HEK293 (cell line): ENCODE measurements around the gene TSPAN1.

Experiments
- CTCF ChIA-PET: fragments of 350-600 bp; formaldehyde crosslinking; extraction: SDS; loops from one replicate; lab custom pipeline; 2021; ENCODE audit warnings: antibody characterized with exemption; lab: Yijun Ruan, JAX
- POLR2A ChIA-PET: fragments of 300-600 bp; formaldehyde crosslinking; extraction: SDS; loops from one replicate; lab custom pipeline; 2020; ENCODE audit warnings: antibody characterized with exemption, inconsistent platforms; lab: Yijun Ruan, JAX
- H3K27ac ChIP-seq: fragments of 200-500 bp; sonication (Bioruptor generic); 2 replicates; pipeline ENCODE4 v1.5.1; 2014; ENCODE audit warnings: low read depth, low read length, control low read depth, inconsistent platforms; ENCODE audit errors: extremely low read depth
- H3K36me3 ChIP-seq, 2 experiments: fragments of 200-500 bp in 1 of 2; sonication (Bioruptor generic) in 1 of 2; 1 replicate in 1 of 2; 2 replicates in 1 of 2; pipeline ENCODE4 v1.5.1; 2014 to 2017; ENCODE audit warnings: inconsistent platforms in 2 of 2, low read length in 2 of 2; ENCODE audit not compliant: control insufficient read depth in 2 of 2, insufficient read depth in 1 of 2
- H3K4me1 ChIP-seq: fragments of 200-500 bp; sonication (Bioruptor generic); 2 replicates; pipeline ENCODE4 v1.5.1; 2014; ENCODE audit warnings: mild to moderate bottlenecking, low read length, inconsistent platforms; ENCODE audit not compliant: control insufficient read depth, insufficient read depth
- H3K4me3 ChIP-seq: 2 replicates; pipeline ENCODE4 v1.5.1; 2011; ENCODE audit warnings: low read depth, mild to moderate bottlenecking, control low read depth, low read length, moderate library complexity
- H3K9me3 ChIP-seq: fragments of 200-500 bp; sonication (Bioruptor generic); 2 replicates; pipeline ENCODE4 v1.5.1; 2014; ENCODE audit warnings: low read depth, low read length, inconsistent platforms; ENCODE audit not compliant: control insufficient read depth, insufficient read depth
- ATF2 ChIP-seq: fragments of 450-650 bp; formaldehyde crosslinking; IDR thresholded peaks from 2 replicates; pipeline ENCODE4 v1.5.1; 2016; ENCODE audit warnings: missing biosample characterization, missing genetic modification characterization, low read depth
- GLI4 ChIP-seq: fragments of 450-650 bp; formaldehyde crosslinking; IDR thresholded peaks from 2 replicates; pipeline ENCODE4 v1.5.1; 2016; ENCODE audit warnings: missing biosample characterization, missing genetic modification characterization
- GLIS1 ChIP-seq: fragments of 450-650 bp; formaldehyde crosslinking; IDR thresholded peaks from 2 replicates; pipeline ENCODE4 v1.5.1; 2016; ENCODE audit warnings: missing biosample characterization, missing genetic modification characterization
- HOXD13 ChIP-seq: sonication (generic); formaldehyde crosslinking; IDR thresholded peaks from 2 replicates; pipeline ENCODE4 v1.8.0; 2022; ENCODE audit warnings: missing genetic modification reagents, borderline replicate concordance
- KLF8 ChIP-seq: fragments of 450-650 bp; formaldehyde crosslinking; IDR thresholded peaks from 2 replicates; pipeline ENCODE4 v1.5.1; 2016; ENCODE audit warnings: missing biosample characterization, missing genetic modification characterization
- KLF9 ChIP-seq: fragments of 450-650 bp; formaldehyde crosslinking; IDR thresholded peaks from 2 replicates; pipeline ENCODE4 v1.5.1; 2016; ENCODE audit warnings: missing biosample characterization, missing genetic modification characterization, low read depth
- RBAK ChIP-seq: fragments of 450-650 bp; formaldehyde crosslinking; IDR thresholded peaks from 2 replicates; pipeline ENCODE4 v1.5.1; 2016; ENCODE audit warnings: missing biosample characterization, missing genetic modification characterization
- SP3 ChIP-seq: fragments of 450-650 bp; formaldehyde crosslinking; IDR thresholded peaks from 2 replicates; pipeline ENCODE4 v1.5.1; 2016; ENCODE audit warnings: missing biosample characterization, missing genetic modification characterization
- WT1 ChIP-seq: fragments of 450-650 bp; formaldehyde crosslinking; IDR thresholded peaks from 2 replicates; pipeline ENCODE4 v1.5.1; 2016; ENCODE audit warnings: missing biosample characterization, missing genetic modification characterization
- ZBTB20 ChIP-seq: fragments of 450-650 bp; formaldehyde crosslinking; IDR thresholded peaks from 2 replicates; pipeline ENCODE4 v1.5.1; 2016; ENCODE audit warnings: missing biosample characterization, missing genetic modification characterization
- ZFHX2 ChIP-seq: fragments of 450-650 bp; formaldehyde crosslinking; conservative IDR thresholded peaks from 2 replicates; pipeline ENCODE4 v1.5.1; 2016; ENCODE audit warnings: missing biosample characterization, missing genetic modification characterization
- ZIC2 ChIP-seq: fragments of 450-650 bp; formaldehyde crosslinking; IDR thresholded peaks from 2 replicates; pipeline ENCODE4 v1.5.1; 2016; ENCODE audit warnings: missing biosample characterization, missing genetic modification characterization
- ZNF157 ChIP-seq: fragments of 450-650 bp; formaldehyde crosslinking; IDR thresholded peaks from 2 replicates; pipeline ENCODE4 v1.5.1; 2016; ENCODE audit warnings: missing biosample characterization, missing genetic modification characterization
- ZNF221 ChIP-seq: fragments of 450-650 bp; formaldehyde crosslinking; IDR thresholded peaks from 2 replicates; pipeline ENCODE4 v1.5.1; 2017; ENCODE audit warnings: missing biosample characterization, missing genetic modification characterization, borderline replicate concordance
- ZNF366 ChIP-seq: fragments of 450-650 bp; formaldehyde crosslinking; conservative IDR thresholded peaks from 2 replicates; pipeline ENCODE4 v1.5.1; 2016; ENCODE audit warnings: missing biosample characterization, missing genetic modification characterization
- ZNF433 ChIP-seq: fragments of 450-650 bp; formaldehyde crosslinking; IDR thresholded peaks from 2 replicates; pipeline ENCODE4 v1.5.1; 2016; ENCODE audit warnings: missing biosample characterization, missing genetic modification characterization, low read depth
- ZNF48 ChIP-seq: fragments of 450-650 bp; formaldehyde crosslinking; IDR thresholded peaks from 2 replicates; pipeline ENCODE4 v1.5.1; 2016; ENCODE audit warnings: missing biosample characterization, missing genetic modification characterization
- ZNF544 ChIP-seq: fragments of 450-650 bp; formaldehyde crosslinking; IDR thresholded peaks from 2 replicates; pipeline ENCODE4 v1.5.0; 2017; ENCODE audit warnings: missing biosample characterization, missing genetic modification characterization
- ZNF549 ChIP-seq: fragments of 450-650 bp; IDR thresholded peaks from 2 replicates; pipeline ENCODE4 v1.5.1; 2018; ENCODE audit warnings: missing biosample characterization, missing genetic modification characterization, mild to moderate bottlenecking, inconsistent platforms, moderate library complexity
- ZNF561 ChIP-seq: fragments of 450-650 bp; IDR thresholded peaks from 2 replicates; pipeline ENCODE4 v1.5.1; 2018; ENCODE audit warnings: missing biosample characterization, missing genetic modification characterization, borderline replicate concordance
- ZSCAN5A ChIP-seq: fragments of 450-650 bp; formaldehyde crosslinking; IDR thresholded peaks from 2 replicates; pipeline ENCODE4 v1.5.1; 2016; ENCODE audit warnings: missing biosample characterization, missing genetic modification characterization
- TF ChIP-seq, protein P1 (sequence below): fragments of 450-650 bp; formaldehyde crosslinking; IDR thresholded peaks from 2 replicates; pipeline ENCODE4 v1.5.1; 2016; ENCODE audit warnings: missing biosample characterization, missing genetic modification characterization, low read depth
- TF ChIP-seq, protein P2 (sequence below): fragments of 450-650 bp; formaldehyde crosslinking; IDR thresholded peaks from 2 replicates; pipeline ENCODE4 v1.5.1; 2017; ENCODE audit warnings: missing biosample characterization, missing genetic modification characterization
- TF ChIP-seq, protein P3 (sequence below): fragments of 450-650 bp; formaldehyde crosslinking; IDR thresholded peaks from 2 replicates; pipeline ENCODE4 v1.5.1; 2017; ENCODE audit warnings: missing biosample characterization, missing genetic modification characterization
- TF ChIP-seq, protein P4 (sequence below): fragments of 450-650 bp; formaldehyde crosslinking; IDR thresholded peaks from 2 replicates; pipeline ENCODE4 v1.5.1; 2016; ENCODE audit warnings: missing biosample characterization, missing genetic modification characterization

The TSPAN1 gene

GRCh38 chr1:46204406-46204742 lies 29.5 kb downstream of the TSPAN1 start (continued):
- TF ChIP-seq, protein P1, sequence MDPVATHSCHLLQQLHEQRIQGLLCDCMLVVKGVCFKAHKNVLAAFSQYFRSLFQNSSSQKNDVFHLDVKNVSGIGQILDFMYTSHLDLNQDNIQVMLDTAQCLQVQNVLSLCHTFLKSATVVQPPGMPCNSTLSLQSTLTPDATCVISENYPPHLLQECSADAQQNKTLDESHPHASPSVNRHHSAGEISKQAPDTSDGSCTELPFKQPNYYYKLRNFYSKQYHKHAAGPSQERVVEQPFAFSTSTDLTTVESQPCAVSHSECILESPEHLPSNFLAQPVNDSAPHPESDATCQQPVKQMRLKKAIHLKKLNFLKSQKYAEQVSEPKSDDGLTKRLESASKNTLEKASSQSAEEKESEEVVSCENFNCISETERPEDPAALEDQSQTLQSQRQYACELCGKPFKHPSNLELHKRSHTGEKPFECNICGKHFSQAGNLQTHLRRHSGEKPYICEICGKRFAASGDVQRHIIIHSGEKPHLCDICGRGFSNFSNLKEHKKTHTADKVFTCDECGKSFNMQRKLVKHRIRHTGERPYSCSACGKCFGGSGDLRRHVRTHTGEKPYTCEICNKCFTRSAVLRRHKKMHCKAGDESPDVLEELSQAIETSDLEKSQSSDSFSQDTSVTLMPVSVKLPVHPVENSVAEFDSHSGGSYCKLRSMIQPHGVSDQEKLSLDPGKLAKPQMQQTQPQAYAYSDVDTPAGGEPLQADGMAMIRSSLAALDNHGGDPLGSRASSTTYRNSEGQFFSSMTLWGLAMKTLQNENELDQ (tag by site-specific recombination) = no peak
- TF ChIP-seq, protein P2, sequence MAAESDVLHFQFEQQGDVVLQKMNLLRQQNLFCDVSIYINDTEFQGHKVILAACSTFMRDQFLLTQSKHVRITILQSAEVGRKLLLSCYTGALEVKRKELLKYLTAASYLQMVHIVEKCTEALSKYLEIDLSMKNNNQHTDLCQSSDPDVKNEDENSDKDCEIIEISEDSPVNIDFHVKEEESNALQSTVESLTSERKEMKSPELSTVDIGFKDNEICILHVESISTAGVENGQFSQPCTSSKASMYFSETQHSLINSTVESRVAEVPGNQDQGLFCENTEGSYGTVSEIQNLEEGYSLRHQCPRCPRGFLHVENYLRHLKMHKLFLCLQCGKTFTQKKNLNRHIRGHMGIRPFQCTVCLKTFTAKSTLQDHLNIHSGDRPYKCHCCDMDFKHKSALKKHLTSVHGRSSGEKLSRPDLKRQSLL (tag by site-specific recombination) = 0 out of 2 replicates have a peak, but pooled peaks have one; percentile 63
- no peak for TF ChIP-seq ZFHX2 (tag by site-specific recombination)
- TF ChIP-seq ATF2 (tag by site-specific recombination) = no peak
- no peak for TF ChIP-seq SP3 (tag by site-specific recombination)
- TF ChIP-seq, protein P3, sequence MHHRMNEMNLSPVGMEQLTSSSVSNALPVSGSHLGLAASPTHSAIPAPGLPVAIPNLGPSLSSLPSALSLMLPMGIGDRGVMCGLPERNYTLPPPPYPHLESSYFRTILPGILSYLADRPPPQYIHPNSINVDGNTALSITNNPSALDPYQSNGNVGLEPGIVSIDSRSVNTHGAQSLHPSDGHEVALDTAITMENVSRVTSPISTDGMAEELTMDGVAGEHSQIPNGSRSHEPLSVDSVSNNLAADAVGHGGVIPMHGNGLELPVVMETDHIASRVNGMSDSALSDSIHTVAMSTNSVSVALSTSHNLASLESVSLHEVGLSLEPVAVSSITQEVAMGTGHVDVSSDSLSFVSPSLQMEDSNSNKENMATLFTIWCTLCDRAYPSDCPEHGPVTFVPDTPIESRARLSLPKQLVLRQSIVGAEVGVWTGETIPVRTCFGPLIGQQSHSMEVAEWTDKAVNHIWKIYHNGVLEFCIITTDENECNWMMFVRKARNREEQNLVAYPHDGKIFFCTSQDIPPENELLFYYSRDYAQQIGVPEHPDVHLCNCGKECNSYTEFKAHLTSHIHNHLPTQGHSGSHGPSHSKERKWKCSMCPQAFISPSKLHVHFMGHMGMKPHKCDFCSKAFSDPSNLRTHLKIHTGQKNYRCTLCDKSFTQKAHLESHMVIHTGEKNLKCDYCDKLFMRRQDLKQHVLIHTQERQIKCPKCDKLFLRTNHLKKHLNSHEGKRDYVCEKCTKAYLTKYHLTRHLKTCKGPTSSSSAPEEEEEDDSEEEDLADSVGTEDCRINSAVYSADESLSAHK (tag by site-specific recombination) = no peak
- no peak for TF ChIP-seq KLF8 (tag by site-specific recombination)
- no peak for TF ChIP-seq ZNF549 (tag by site-specific recombination)
- TF ChIP-seq HOXD13 (CRISPR knock-in tag) = no peak
- TF ChIP-seq ZNF433 (tag by site-specific recombination) = no peak
- no peak for TF ChIP-seq ZNF366
- TF ChIP-seq ZNF221 (tag by site-specific recombination) = no peak

GRCh38 chr1:46205141-46205540 lies 30.3 kb downstream of the TSPAN1 start:
- H3K27ac ChIP-seq = no peak overlapping the region

GRCh38 chr1:46205791-46206190 lies 30.9 kb downstream of the TSPAN1 start:
- ChIA-PET POLR2A (interaction anchor here (1.0 kb wide), 1 partner anchor 12 kb away, joined by 3 read pairs; no protein-coding TSS in a partner anchor), CTCF (interaction anchor here (5.6 kb wide), 1 partner anchor 17 kb away, joined by 49 read pairs; no protein-coding TSS in a partner anchor)
- Histone ChIP-seq H3K4me3 (no peak overlapping the region), H3K9me3 (no peaks in the 10 kb centered on the region), H3K27ac (no peak overlapping the region), H3K4me1 (no peaks in the 10 kb centered on the region), H3K36me3 (peaks cover 0 to 8% of the 10 kb centered on the region in 2 experiments; a peak in 2 of 3 replicates)
- no peak for TF ChIP-seq GLI4 (tag by site-specific recombination)
- TF ChIP-seq GLIS1 = no peak
- TF ChIP-seq ZNF366 = no peak
- TF ChIP-seq RBAK (tag by site-specific recombination) = no peak
- no peak for TF ChIP-seq ZNF544
- TF ChIP-seq, protein P4, sequence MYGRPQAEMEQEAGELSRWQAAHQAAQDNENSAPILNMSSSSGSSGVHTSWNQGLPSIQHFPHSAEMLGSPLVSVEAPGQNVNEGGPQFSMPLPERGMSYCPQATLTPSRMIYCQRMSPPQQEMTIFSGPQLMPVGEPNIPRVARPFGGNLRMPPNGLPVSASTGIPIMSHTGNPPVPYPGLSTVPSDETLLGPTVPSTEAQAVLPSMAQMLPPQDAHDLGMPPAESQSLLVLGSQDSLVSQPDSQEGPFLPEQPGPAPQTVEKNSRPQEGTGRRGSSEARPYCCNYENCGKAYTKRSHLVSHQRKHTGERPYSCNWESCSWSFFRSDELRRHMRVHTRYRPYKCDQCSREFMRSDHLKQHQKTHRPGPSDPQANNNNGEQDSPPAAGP (tag by site-specific recombination) = no peak
- no peak for TF ChIP-seq ZBTB20
- TF ChIP-seq ZIC2 (tag by site-specific recombination) = no peak
- TF ChIP-seq ZNF561 = no peak
- TF ChIP-seq ZSCAN5A (tag by site-specific recombination) = no peak

More at GRCh38 chr1:46205141-46205540, 30.3 kb downstream of the TSPAN1 start:
- H3K36me3 ChIP-seq = peaks cover 0 to 8% of the 10 kb centered on the region in 2 experiments; a peak in 2 of 3 replicates
- ChIA-PET POLR2A (interaction anchor here (0.9 kb wide), 1 partner anchor 73 kb away, joined by 3 read pairs; the partner anchor contains the start of gene PIK3R3), CTCF (interaction anchor here (0.6 to 5.6 kb wide), 3 partner anchors 18 to 88 kb away, joined by 3 to 49 read pairs (median 4); no protein-coding TSS in a partner anchor)
- TF ChIP-seq ZNF366 (peak; percentile 71), KLF9 (tag by site-specific recombination) (no peak), ZNF48 (tag by site-specific recombination) (no peak), WT1 (tag by site-specific recombination) (peak; percentile 61; the same call in 1 of the 2 replicates), ZNF157 (no peak)
- no peak overlapping the region for H3K4me3 ChIP-seq
- no peaks in the 10 kb centered on the region for H3K4me1 ChIP-seq
- no peaks in the 10 kb centered on the region for H3K9me3 ChIP-seq
